Brain microvascular endothelial cell (primary cell): ENCODE measurements around the gene LDB2.
"Not testable (repeated sequence)": the region's sequence is repeated elsewhere in the genome, so short reads cannot be mapped to it uniquely, and the experiment has no call there.

ENCODE experiments used
- DNase-seq: peaks from one replicate; pipeline ENCODE4 v3.0.0-alpha.2; 2020
- H3K27ac ChIP-seq: fragments of 250-450 bp; sonication (Bioruptor Pico); 2 replicates; pipeline ENCODE4 v1.5.1; 2020; ENCODE audit warnings: mild to moderate bottlenecking, moderate library complexity
- H3K27me3 ChIP-seq: fragments of 250-450 bp; sonication (Bioruptor Pico); replicated peaks from 2 replicates; pipeline ENCODE4 v1.5.1; 2020; ENCODE audit warnings: mild to moderate bottlenecking
- H3K36me3 ChIP-seq: fragments of 250-450 bp; sonication (Bioruptor Pico); replicated peaks from 2 replicates; pipeline ENCODE4 v1.5.1; 2020; ENCODE audit warnings: mild to moderate bottlenecking
- H3K4me3 ChIP-seq: 2 replicates; pipeline ENCODE4 v1.5.1; 2011; ENCODE audit warnings: low read depth, mild to moderate bottlenecking, control low read depth, low read length, moderate library complexity
- in situ Hi-C: cut with HindIII; loops from 2 replicates; pipeline ENCODE4 v1.10.0; 2017; ENCODE audit warnings: low sequenced_read_pairs, low pct_ligation_motif_present
- TF ChIP-seq, protein P1 (sequence below): IDR thresholded peaks from 2 replicates; pipeline ENCODE4 v1.5.1; 2011; ENCODE audit warnings: low read depth, mild to moderate bottlenecking, moderate library complexity, low read length, control low read depth, inconsistent platforms; ENCODE audit errors: missing control alignments

The LDB2 gene

DNA sequence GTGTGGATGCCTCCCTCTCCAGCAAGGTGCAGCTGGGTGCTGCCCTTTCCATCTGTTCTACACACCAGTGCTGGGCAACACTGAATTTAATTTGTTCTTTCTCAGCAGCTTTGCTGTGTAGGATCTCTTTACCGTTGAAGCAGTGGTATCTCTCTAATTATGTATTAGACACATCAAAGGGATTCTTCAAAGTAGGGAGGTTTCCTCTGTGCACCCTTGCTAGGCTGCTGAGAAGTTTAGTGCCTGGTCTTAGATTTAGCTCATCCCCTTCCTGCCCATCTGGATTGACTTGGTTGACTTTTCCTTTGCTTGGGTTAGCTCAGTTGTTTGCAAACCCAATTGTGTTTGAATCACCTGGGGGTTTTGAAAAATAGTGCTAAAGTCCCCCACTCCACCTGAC is 27.8 kb upstream of the LDB2 start:
- no peak for DNase-seq
- no peaks in the 10 kb centered on the region for H3K27me3 ChIP-seq
- no peak overlapping the region for H3K4me3 ChIP-seq
- H3K36me3 ChIP-seq: no peaks in the 10 kb centered on the region
- no peak overlapping the region for H3K27ac ChIP-seq
- in situ Hi-C loops: no loop called here
- TF ChIP-seq, protein P1, sequence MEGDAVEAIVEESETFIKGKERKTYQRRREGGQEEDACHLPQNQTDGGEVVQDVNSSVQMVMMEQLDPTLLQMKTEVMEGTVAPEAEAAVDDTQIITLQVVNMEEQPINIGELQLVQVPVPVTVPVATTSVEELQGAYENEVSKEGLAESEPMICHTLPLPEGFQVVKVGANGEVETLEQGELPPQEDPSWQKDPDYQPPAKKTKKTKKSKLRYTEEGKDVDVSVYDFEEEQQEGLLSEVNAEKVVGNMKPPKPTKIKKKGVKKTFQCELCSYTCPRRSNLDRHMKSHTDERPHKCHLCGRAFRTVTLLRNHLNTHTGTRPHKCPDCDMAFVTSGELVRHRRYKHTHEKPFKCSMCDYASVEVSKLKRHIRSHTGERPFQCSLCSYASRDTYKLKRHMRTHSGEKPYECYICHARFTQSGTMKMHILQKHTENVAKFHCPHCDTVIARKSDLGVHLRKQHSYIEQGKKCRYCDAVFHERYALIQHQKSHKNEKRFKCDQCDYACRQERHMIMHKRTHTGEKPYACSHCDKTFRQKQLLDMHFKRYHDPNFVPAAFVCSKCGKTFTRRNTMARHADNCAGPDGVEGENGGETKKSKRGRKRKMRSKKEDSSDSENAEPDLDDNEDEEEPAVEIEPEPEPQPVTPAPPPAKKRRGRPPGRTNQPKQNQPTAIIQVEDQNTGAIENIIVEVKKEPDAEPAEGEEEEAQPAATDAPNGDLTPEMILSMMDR: no peak

DNA sequence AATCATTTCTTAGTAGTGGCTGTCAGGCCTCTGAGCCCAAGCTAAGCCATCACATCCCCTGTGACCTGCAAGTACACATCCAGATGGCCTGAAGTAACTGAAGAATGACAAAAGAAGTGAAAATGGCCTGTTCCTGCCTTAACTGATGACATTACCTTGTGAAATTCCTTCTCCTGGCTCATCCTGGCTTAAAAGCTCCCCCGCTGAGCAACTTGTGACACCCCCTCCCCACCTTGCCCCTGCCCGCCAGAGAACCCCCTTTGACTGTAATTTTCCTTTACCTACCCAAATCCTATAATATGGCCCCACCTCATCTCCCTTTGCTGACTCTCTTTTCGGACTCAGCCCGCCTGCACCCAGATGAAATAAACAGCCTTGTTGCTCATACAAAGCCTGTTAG is 20.3 kb upstream of the LDB2 start:
- DNase-seq, H3K36me3 ChIP-seq, H3K4me3 ChIP-seq, H3K27ac ChIP-seq, in situ Hi-C loops, H3K27me3 ChIP-seq: not testable (repeated sequence)

DNA sequence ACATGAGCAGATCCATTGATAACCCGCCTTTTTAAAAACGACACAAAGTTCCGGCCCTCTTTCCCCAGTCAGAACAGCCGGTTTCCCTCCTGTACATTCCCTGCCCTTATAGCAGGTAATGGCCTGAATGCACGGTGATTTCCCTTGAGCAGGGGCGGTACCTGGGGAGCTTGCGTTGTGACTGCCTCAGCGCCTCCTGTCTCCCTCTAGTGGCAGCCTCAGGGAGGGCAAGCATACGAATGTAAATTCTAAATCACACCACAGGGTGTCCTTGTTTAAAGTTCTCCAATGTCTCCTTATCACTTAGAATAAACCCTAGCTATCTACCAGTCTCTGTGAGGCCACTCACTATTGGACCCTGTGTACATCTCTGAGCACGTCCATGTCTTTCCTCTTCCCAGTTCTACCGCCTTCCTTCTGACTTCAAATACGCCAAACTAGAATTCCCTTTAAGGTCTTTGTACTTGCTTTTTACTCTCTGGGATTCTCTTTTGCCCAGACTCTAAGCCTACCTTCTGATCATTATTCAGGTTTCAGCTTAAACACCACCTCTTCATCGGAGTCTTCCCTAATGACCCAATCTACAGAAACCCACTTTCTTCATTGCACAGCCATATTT is 18.4 kb upstream of the LDB2 start:
- Histone ChIP-seq H3K36me3 (no peaks in the 10 kb centered on the region), H3K27me3 (no peaks in the 10 kb centered on the region), H3K4me3 (no peak overlapping the region), H3K27ac (no peak overlapping the region)
- TF ChIP-seq, protein P1: peak; percentile 77
- in situ Hi-C loops: no loop called here
- DNase-seq: peak; percentile 33

DNA sequence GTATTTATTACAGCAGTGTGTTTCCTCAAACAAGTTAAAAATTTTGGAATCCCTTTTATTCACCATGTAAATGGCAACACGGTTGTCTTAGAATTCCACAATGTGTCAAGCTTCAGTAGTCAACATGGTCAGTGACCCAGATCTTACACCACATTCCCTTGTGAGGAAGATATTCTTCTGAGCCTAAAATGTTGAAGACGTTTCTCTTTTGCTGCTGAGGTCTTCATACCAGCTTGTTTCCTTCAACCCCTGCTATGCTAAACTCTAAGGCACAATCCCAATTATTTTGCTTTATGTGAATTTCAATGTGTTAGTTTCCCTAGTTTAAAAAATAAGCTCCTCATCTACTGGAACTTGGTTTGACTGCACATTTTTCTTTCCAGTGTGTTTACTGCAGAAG is 17.6 kb upstream of the LDB2 start:
- DNase-seq: no peak
- no peak overlapping the region for H3K27ac ChIP-seq
- TF ChIP-seq, protein P1: no peak
- no peaks in the 10 kb centered on the region for H3K27me3 ChIP-seq
- H3K36me3 ChIP-seq: no peaks in the 10 kb centered on the region
- in situ Hi-C loops: no loop called here
- H3K4me3 ChIP-seq: no peak overlapping the region

DNA sequence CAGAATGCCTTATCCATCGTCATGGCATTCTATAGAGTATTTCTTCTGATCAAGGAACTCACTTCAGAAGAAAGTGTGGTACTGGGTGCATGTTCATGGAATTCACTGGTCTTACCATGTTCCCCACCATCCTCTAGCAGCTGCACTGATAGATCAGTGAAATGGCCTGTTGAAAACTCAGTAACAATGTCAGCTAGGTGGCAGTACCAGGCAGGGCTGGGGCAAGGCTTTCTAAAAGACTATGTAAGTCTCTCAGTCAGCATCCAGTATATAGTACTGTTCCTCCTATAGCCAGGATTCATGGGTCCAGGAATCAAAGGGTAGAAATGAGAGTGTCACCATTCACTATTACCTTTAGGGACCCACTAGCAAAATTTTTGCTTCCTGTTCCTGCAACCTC is 15.8 kb upstream of the LDB2 start:
- Histone ChIP-seq H3K4me3 (no peak overlapping the region), H3K27me3 (no peaks in the 10 kb centered on the region), H3K36me3 (no peaks in the 10 kb centered on the region), H3K27ac (no peak overlapping the region)
- in situ Hi-C loops: no loop called here
- DNase-seq: peak; percentile 37
- TF ChIP-seq, protein P1: peak; percentile 35

DNA sequence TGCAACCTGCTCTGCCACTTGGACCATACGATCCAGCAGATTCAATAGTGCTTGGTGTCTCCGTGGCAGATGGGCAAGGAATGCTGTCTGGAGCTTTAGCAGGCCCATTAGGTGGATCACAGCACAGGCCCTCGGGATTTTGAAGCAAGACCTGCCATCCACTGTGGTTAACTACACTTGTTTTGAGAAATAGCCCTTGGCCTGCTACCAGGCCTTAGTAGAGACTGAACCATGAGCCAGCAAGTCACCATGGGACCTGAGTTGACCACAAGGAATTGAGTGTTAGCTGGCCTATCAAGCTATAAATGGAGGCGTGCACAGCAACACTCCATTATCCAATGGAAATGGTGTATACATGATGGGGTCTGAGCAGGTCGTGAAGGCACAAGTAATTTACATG is 14.5 kb upstream of the LDB2 start:
- TF ChIP-seq, protein P1: no peak
- in situ Hi-C loops: no loop called here
- DNase-seq: no peak

More for the DNA sequence above, 14.5 kb upstream of the LDB2 start:
- no peak overlapping the region for H3K27ac ChIP-seq
- no peaks in the 10 kb centered on the region for H3K36me3 ChIP-seq
- H3K27me3 ChIP-seq: no peaks in the 10 kb centered on the region
- no peak overlapping the region for H3K4me3 ChIP-seq
